ENCODE measurements around the gene TSTD1. TPM values are rescaled to one million over a fixed set of nuclear protein-coding genes. Genes with fewer than 3 reads are reported as not detected.
"Not testable (repeated sequence)": the region's sequence is repeated elsewhere in the genome, so short reads cannot be mapped to it uniquely, and the experiment has no call there.

The TSTD1 gene
- total and polyA plus RNA-seq, 7 experiments from 2014 or later = 49.8 to 494 (median 75.8) TPM

DNA sequence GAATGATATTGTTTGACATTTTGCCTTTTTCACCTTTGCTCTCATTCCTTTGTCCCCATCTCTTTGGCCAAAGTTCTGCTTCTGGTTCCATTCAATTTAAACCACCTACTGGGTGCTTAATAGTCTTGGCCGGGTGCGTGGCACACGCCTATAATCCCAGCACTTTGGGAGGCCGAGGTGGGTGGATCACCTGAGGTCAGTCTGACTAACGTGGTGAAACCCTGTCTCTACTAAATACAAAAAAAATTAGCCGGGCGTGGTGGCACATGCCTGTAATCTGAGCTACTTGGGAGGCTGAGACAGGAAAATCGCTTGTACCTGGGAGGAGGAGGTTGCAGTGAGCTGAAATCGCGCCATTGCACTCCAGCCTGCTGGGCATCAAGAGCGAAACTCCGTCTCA is 16.3 kb downstream of the TSTD1 start:
- Mint-ChIP-seq H3K4me1 (peaks cover 20 to 52% (median 42%) of the 10 kb centered on the region in 7 donors), H3K4me3 (peak overlapping the region in 8 of 10 donors; percentile 24 to 95 (median 80)), H3K27ac (peak overlapping the region in 6 of 9 donors; percentile 20 to 71 (median 44)), H3K36me3 (peaks cover 0 to 14% (median 0%) of the 10 kb centered on the region in 5 donors)
- DNase-seq; H3K27ac ChIP-seq (ENCODE audit: low read depth, low read length); intact Hi-C loops (cut with micrococcal nuclease); H3K4me3 ChIP-seq (ENCODE audit: low read length); H3K9me3 Mint-ChIP-seq; ATAC-seq; H3K36me3 ChIP-seq (ENCODE audit: control insufficient read depth in 2 of 3, insufficient read depth in 3 of 3, low read length in 3 of 3); H3K9me3 ChIP-seq (ENCODE audit: control insufficient read depth in 2 of 3, low read length in 3 of 3); H3K27me3 Mint-ChIP-seq; H3K27me3 ChIP-seq (ENCODE audit: control insufficient read depth in 2 of 2, insufficient read depth in 2 of 2, low read length in 2 of 2): not testable (repeated sequence)
- peaks cover 11 to 17% of the 10 kb centered on the region in 2 donors for H3K4me1 ChIP-seq (ENCODE audit: control insufficient read depth in 2 of 2, insufficient read depth in 2 of 2, low read length in 2 of 2)
- ChIA-PET CTCF (interaction anchor here (0.7 to 2.7 kb wide), 5 partner anchors 20 to 88 kb away, joined by 3 to 10 read pairs (median 6); partner anchors contain the start of gene KLHDC9), POLR2A (interaction anchor here (1.7 to 3.8 kb wide), 5 partner anchors 11 to 75 kb away, joined by 5 to 45 read pairs (median 16); partner anchors contain the start of genes TSTD1 and USF1)

DNA sequence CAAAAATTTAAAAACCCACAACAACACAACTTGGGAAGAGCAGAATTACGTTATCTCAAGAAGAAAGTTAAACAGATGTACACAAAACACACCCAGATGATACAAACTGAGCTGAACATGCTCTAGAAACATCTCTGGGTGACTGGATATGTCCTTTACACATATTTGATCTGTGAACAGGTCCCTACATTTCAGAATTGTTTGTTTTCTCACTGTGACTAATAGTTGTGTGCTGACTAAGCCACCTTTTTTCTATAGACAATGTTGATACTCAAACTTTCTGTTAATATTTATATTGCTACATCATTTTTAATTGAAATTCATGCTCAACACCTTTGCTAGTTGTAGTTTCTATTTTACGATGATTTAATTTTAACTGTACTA is 16.8 kb downstream of the TSTD1 start:
- H3K36me3 Mint-ChIP-seq = peaks cover 0 to 10% (median 0%) of the 10 kb centered on the region in 5 donors
- CTCF ChIA-PET = interaction anchor here (0.7 to 2.7 kb wide), 5 partner anchors 20 to 87 kb away, joined by 3 to 10 read pairs (median 6); partner anchors contain the start of gene KLHDC9
- ATAC-seq = no peak

DNA sequence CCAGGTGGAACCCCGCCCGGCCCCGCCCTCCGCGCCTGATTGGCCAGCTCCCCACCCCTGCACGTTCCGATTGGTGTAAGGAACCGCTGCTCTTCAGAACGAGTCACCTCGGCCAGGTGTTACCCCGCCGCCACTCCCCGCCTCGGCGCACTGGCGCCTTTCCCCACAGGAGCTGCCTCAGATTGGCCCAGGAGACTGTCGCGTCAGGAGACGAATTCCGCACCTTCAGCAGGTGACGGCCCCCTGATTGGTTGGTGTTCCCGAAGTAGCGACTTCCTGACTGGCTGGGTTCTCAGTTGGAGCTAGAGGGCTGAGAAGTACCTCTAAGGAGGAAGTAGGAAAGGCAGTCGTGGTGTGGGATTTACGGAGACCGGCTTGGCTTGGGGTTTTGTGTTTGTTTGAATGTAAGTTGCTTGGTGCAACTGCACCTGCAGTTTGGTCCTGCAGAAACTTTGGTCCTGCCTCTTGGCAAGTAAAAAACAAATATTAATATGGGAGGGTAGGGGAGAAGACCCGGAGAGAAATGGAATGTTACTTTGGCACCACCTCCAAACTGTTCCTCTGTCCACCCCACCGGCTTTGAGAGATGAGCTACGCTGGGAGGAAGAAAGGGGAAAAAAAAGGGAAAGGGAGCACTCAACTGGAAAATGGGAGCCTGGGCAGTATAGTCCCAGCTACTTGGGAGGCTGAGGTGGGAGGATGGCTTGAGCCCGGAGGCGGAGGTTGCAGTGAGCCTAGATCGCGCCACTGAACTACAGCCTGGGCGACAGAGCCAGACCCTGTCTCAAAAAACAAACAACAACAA is 17.4 kb downstream of the TSTD1 start:
- Mint-ChIP-seq H3K27ac (peak overlapping the region; percentile 79 to 96 (median 93)), H3K4me1 (peaks cover 24 to 50% (median 48%) of the 10 kb centered on the region in 7 donors), H3K9me3 (peaks cover 0 to 1% (median 0%) of the 10 kb centered on the region in 11 donors), H3K27me3 (no peaks in the 10 kb centered on the region), H3K4me3 (peak overlapping the region; percentile 87 to 97 (median 91)), H3K36me3 (peaks cover 0 to 8% (median 0%) of the 10 kb centered on the region in 5 donors)
- Histone ChIP-seq H3K9me3 (ENCODE audit: control insufficient read depth in 2 of 3, low read length in 3 of 3) (no peaks in the 10 kb centered on the region), H3K36me3 (ENCODE audit: control insufficient read depth in 2 of 3, insufficient read depth in 3 of 3, low read length in 3 of 3) (no peaks in the 10 kb centered on the region), H3K27me3 (ENCODE audit: control insufficient read depth in 2 of 2, insufficient read depth in 2 of 2, low read length in 2 of 2) (no peaks in the 10 kb centered on the region), H3K27ac (ENCODE audit: low read depth, low read length) (peak overlapping the region; percentile 72), H3K4me3 (ENCODE audit: low read length) (peak overlapping the region; percentile 75), H3K4me1 (ENCODE audit: control insufficient read depth in 2 of 2, insufficient read depth in 2 of 2, low read length in 2 of 2) (peaks cover 11 to 17% of the 10 kb centered on the region in 2 donors)
- DNase-seq = peak; percentile 72 to 97 (median 88)
- intact Hi-C loops (cut with micrococcal nuclease) = loop anchor here (1.0 kb wide), 6 partner anchors 8 to 48 kb away; partner anchors contain the start of genes TSTD1 (in 2 of the 2), ARHGAP30 (in 1 of the 2) and USF1 (in 1 of the 2)
- ATAC-seq = peak; percentile 98
- CTCF ChIA-PET = interaction anchor here (0.6 to 2.7 kb wide), 10 partner anchors 11 to 285 kb away, joined by 3 to 10 read pairs (median 4); partner anchors contain the start of gene KLHDC9
- POLR2A ChIA-PET = interaction anchor here (0.6 to 3.8 kb wide), 18 partner anchors 9 to 447 kb away, joined by 3 to 45 read pairs (median 5); partner anchors contain the start of genes ARHGAP30, NIT1, PFDN2 and TOMM40L

More for the DNA sequence above, 16.8 kb downstream of the TSTD1 start:
- peak overlapping the region in 8 of 9 donors; percentile 21 to 96 (median 91) for H3K27ac Mint-ChIP-seq
- H3K9me3 Mint-ChIP-seq = peaks cover 0 to 2% (median 0%) of the 10 kb centered on the region in 11 donors
- Histone ChIP-seq H3K4me3 (ENCODE audit: low read length) (no peak overlapping the region), H3K27ac (ENCODE audit: low read depth, low read length) (peak overlapping the region; percentile 60), H3K27me3 (ENCODE audit: control insufficient read depth in 2 of 2, insufficient read depth in 2 of 2, low read length in 2 of 2) (no peaks in the 10 kb centered on the region), H3K4me1 (ENCODE audit: control insufficient read depth in 2 of 2, insufficient read depth in 2 of 2, low read length in 2 of 2) (peaks cover 11 to 17% of the 10 kb centered on the region in 2 donors), H3K9me3 (ENCODE audit: control insufficient read depth in 2 of 3, low read length in 3 of 3) (no peaks in the 10 kb centered on the region), H3K36me3 (ENCODE audit: control insufficient read depth in 2 of 3, insufficient read depth in 3 of 3, low read length in 3 of 3) (no peaks in the 10 kb centered on the region)
- H3K4me1 Mint-ChIP-seq = peaks cover 21 to 51% (median 45%) of the 10 kb centered on the region in 7 donors
- POLR2A ChIA-PET = interaction anchor here (0.7 to 3.8 kb wide), 9 partner anchors 10 to 204 kb away, joined by 3 to 45 read pairs (median 11); partner anchors contain the start of genes ARHGAP30, TOMM40L, TSTD1 and USF1
- peak overlapping the region; percentile 24 to 97 (median 91) for H3K4me3 Mint-ChIP-seq
- H3K27me3 Mint-ChIP-seq = no peaks in the 10 kb centered on the region
- intact Hi-C loops (cut with micrococcal nuclease) = loop anchor here (1.0 kb wide), 6 partner anchors 9 to 47 kb away; partner anchors contain the start of genes TSTD1 (in 2 of the 2), ARHGAP30 (in 1 of the 2) and USF1 (in 1 of the 2)
- no peak for DNase-seq

DNA sequence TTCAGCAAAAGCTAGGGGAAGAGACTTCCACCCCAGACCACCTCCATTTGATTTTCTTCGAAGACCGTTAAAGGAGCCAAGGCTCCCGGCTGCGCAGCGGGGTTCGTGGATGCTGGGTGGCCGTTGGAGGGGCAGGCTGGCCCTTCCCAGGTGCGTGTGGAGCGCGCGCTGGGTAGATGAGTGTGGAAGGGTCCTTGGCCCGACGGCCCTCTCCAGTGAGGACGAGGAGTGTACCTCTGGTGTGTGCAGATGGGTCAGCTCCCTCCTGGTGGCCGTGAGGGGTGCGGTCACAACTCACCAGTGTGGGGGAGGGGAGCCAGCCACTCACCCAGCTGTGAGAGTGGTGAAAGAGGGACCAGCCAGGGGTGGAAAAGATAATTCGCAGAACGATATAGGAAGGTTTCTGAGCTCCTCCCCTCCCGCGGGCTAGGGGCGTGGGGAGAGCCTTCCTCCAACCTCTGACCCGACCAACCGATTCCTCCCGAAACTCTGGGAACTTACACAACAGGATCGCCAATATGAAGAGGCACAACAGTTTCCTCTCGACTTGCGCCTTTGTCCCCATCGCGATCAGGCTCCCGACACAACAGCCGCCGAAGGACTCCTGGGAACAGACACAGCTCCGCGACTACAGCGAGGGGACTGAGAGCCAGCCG is 18.1 kb downstream of the TSTD1 start, which contains the start of gene F11R:
Gene F11R, minus strand, starts transcription at position 644 of the 656 bp plus-strand sequence. Its CDS starts 79 bp downstream, at position 565.
- H3K27me3 Mint-ChIP-seq = no peaks in the 10 kb centered on the region
- H3K27me3 ChIP-seq (ENCODE audit: control insufficient read depth in 2 of 2, insufficient read depth in 2 of 2, low read length in 2 of 2) = no peaks in the 10 kb centered on the region
- H3K9me3 ChIP-seq (ENCODE audit: control insufficient read depth in 2 of 3, low read length in 3 of 3) = no peaks in the 10 kb centered on the region
- peaks cover 11 to 17% of the 10 kb centered on the region in 2 donors for H3K4me1 ChIP-seq (ENCODE audit: control insufficient read depth in 2 of 2, insufficient read depth in 2 of 2, low read length in 2 of 2)
- ChIA-PET POLR2A (interaction anchor here (0.6 to 3.8 kb wide), 18 partner anchors 8 to 446 kb away, joined by 3 to 45 read pairs (median 5); partner anchors contain the start of genes ARHGAP30, NIT1, PFDN2 and TOMM40L), CTCF (interaction anchor here (0.6 to 2.7 kb wide), 8 partner anchors 12 to 286 kb away, joined by 3 to 10 read pairs (median 5); partner anchors contain the start of gene KLHDC9)
- peaks cover 0 to 8% (median 0%) of the 10 kb centered on the region in 5 donors for H3K36me3 Mint-ChIP-seq
- ATAC-seq = peak; percentile 50
- H3K27ac ChIP-seq (ENCODE audit: low read depth, low read length) = peak within 1 kb of the TSS; percentile 72
- intact Hi-C loops (cut with micrococcal nuclease) = loop anchor here (1.0 kb wide), 6 partner anchors 7 to 49 kb away; partner anchors contain the start of genes TSTD1 (in 2 of the 2), ARHGAP30 (in 1 of the 2) and USF1 (in 1 of the 2)
- H3K36me3 ChIP-seq (ENCODE audit: control insufficient read depth in 2 of 3, insufficient read depth in 3 of 3, low read length in 3 of 3) = no peaks in the 10 kb centered on the region
- peaks cover 24 to 51% (median 49%) of the 10 kb centered on the region in 7 donors for H3K4me1 Mint-ChIP-seq
- peak within 1 kb of the TSS; percentile 75 for H3K4me3 ChIP-seq (ENCODE audit: low read length)
- peaks cover 0 to 1% (median 0%) of the 10 kb centered on the region in 11 donors for H3K9me3 Mint-ChIP-seq
- DNase-seq = peak in 5 of 9 donors; percentile 30 to 61 (median 34)
- peak within 1 kb of the TSS; percentile 79 to 96 (median 93) for H3K27ac Mint-ChIP-seq
- H3K4me3 Mint-ChIP-seq = peak within 1 kb of the TSS; percentile 87 to 97 (median 91)

DNA sequence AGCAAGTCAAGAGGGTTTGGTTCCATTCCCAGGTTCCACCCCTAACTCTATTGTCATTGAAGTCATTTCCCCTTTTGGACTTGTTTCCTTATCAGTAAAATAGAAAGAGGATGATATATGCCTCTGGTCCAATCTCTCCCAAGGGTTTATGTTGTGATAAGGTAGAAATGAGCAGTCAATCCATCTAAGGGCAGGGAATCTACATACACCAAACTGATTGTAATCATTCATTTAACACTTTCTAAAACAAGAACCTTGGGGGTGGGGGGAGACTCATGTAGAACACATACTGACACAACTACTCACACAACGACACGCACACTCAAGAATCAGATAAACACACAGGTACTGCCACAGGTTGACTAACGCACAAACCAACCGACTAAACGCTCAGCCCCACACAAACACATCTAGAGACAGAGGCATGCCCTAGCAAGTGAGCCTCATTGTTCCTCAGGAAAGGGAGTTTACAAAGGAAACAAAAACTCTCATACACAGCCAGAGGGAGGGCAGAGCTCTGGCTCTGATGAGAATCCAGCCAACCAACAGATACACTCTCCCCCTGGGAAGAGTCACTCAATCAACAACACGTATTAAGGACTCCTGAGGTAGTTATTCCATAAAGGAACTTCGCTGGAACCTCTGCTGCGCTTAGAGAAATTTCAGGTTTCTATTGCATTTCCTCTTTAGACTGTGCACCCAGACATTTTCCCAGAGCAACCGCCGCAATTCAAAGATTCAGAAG is 18.8 kb downstream of the TSTD1 start:
- Histone ChIP-seq H3K4me1 (ENCODE audit: control insufficient read depth in 2 of 2, insufficient read depth in 2 of 2, low read length in 2 of 2) (peaks cover 11 to 17% of the 10 kb centered on the region in 2 donors), H3K36me3 (ENCODE audit: control insufficient read depth in 2 of 3, insufficient read depth in 3 of 3, low read length in 3 of 3) (no peaks in the 10 kb centered on the region), H3K27ac (ENCODE audit: low read depth, low read length) (peak overlapping the region; percentile 72), H3K4me3 (ENCODE audit: low read length) (peak overlapping the region; percentile 75), H3K27me3 (ENCODE audit: control insufficient read depth in 2 of 2, insufficient read depth in 2 of 2, low read length in 2 of 2) (no peaks in the 10 kb centered on the region), H3K9me3 (ENCODE audit: control insufficient read depth in 2 of 3, low read length in 3 of 3) (no peaks in the 10 kb centered on the region)
- H3K36me3 Mint-ChIP-seq = peaks cover 0 to 5% (median 0%) of the 10 kb centered on the region in 5 donors
- H3K4me1 Mint-ChIP-seq = peaks cover 22 to 53% (median 48%) of the 10 kb centered on the region in 7 donors
- H3K27ac Mint-ChIP-seq = peak overlapping the region; percentile 79 to 96 (median 93)
- peak overlapping the region; percentile 87 to 97 (median 91) for H3K4me3 Mint-ChIP-seq
- intact Hi-C loops (cut with micrococcal nuclease) = no loop called here
- peaks cover 0 to 1% (median 0%) of the 10 kb centered on the region in 11 donors for H3K9me3 Mint-ChIP-seq
- no peaks in the 10 kb centered on the region for H3K27me3 Mint-ChIP-seq
- DNase-seq = no peak
- ChIA-PET POLR2A (interaction anchor here (1.0 to 3.8 kb wide), 10 partner anchors 10 to 98 kb away, joined by 4 to 45 read pairs (median 9); partner anchors contain the start of genes ARHGAP30, NIT1, PFDN2 and TSTD1), CTCF (interaction anchor here (1.0 to 2.7 kb wide), 4 partner anchors 22 to 271 kb away, joined by 3 to 10 read pairs (median 8); partner anchors contain the start of gene KLHDC9)
- ATAC-seq = no peak

Measured in naive thymus-derived CD4-positive, alpha-beta T cell (primary cell).